H9 (cell line): ENCODE data around the gene AMBN. TPM values are rescaled to one million over a fixed set of nuclear protein-coding genes. Genes with fewer than 3 reads are reported as not detected.
"Not testable (repeated sequence)": the region's sequence is repeated elsewhere in the genome, so short reads cannot be mapped to it uniquely, and the experiment has no call there.

Experiments
- DNase-seq: peaks from one replicate; pipeline ENCODE4 v3.0.0-alpha.2; 2017
- H2AFZ ChIP-seq: one replicate; pipeline ENCODE4 v1.6.1; 2013; ENCODE audit warnings: mild to moderate bottlenecking, low read length, control low read depth, moderate library complexity
- H2AK5ac ChIP-seq: 2 replicates; pipeline ENCODE4 v1.6.1; 2013; ENCODE audit warnings: low read length, control low read depth, mixed read lengths; ENCODE audit not compliant: insufficient read length
- H2BK120ac ChIP-seq: one replicate; pipeline ENCODE4 v1.6.1; 2013; ENCODE audit warnings: low read depth, mild to moderate bottlenecking, low read length, control low read depth, inconsistent platforms; ENCODE audit not compliant: poor library complexity, severe bottlenecking
- H2BK12ac ChIP-seq: 2 replicates; pipeline ENCODE4 v1.6.1; 2013; ENCODE audit warnings: low read length, control low read depth, mixed read lengths, low read depth; ENCODE audit not compliant: insufficient read length
- H2BK15ac ChIP-seq: 2 replicates; pipeline ENCODE4 v1.6.1; 2013; ENCODE audit warnings: low read depth, low read length, control low read depth
- H2BK20ac ChIP-seq: one replicate; pipeline ENCODE4 v1.6.1; 2013; ENCODE audit warnings: low read depth, mild to moderate bottlenecking, low read length, control low read depth, inconsistent platforms; ENCODE audit not compliant: poor library complexity, severe bottlenecking
- H2BK5ac ChIP-seq: 2 replicates; pipeline ENCODE4 v1.6.1; 2013; ENCODE audit warnings: low read length, control low read depth, mixed read lengths; ENCODE audit not compliant: insufficient read length
- H3K14ac ChIP-seq: 2 replicates; pipeline ENCODE4 v1.6.1; 2013; ENCODE audit warnings: low read length, control low read depth; ENCODE audit not compliant: insufficient read depth
- H3K18ac ChIP-seq: 2 replicates; pipeline ENCODE4 v1.6.1; 2013; ENCODE audit warnings: low read depth, mild to moderate bottlenecking, mixed read lengths, low read length, control low read depth; ENCODE audit not compliant: insufficient read length
- H3K23ac ChIP-seq: 2 replicates; pipeline ENCODE4 v1.6.1; 2013; ENCODE audit warnings: low read length, control low read depth, mixed read lengths, low read depth; ENCODE audit not compliant: insufficient read length
- H3K23me2 ChIP-seq: 2 replicates; pipeline ENCODE4 v1.6.1; 2013; ENCODE audit warnings: low read depth, mild to moderate bottlenecking, mixed read lengths, low read length, control low read depth; ENCODE audit not compliant: insufficient read length, poor library complexity, severe bottlenecking
- H3K27ac ChIP-seq: 2 replicates; pipeline ENCODE4 v1.5.1; 2013; ENCODE audit warnings: low read length, control low read depth, mixed read lengths, low read depth; ENCODE audit not compliant: insufficient read length
- H3K27me3 ChIP-seq: 2 replicates; pipeline ENCODE4 v1.6.1; 2013; ENCODE audit warnings: low read length, control low read depth, inconsistent platforms; ENCODE audit not compliant: insufficient read depth
- H3K4ac ChIP-seq: 2 replicates; pipeline ENCODE4 v1.6.1; 2013; ENCODE audit warnings: low read depth, mild to moderate bottlenecking, control low read depth, inconsistent platforms, low read length, moderate library complexity
- H3K4me1 ChIP-seq: 2 replicates; pipeline ENCODE4 v1.6.1; 2013; ENCODE audit warnings: low read length, control low read depth, inconsistent platforms; ENCODE audit not compliant: insufficient read depth
- H3K4me2 ChIP-seq: 2 replicates; pipeline ENCODE4 v1.6.1; 2013; ENCODE audit warnings: low read length, control low read depth, mixed read lengths; ENCODE audit not compliant: insufficient read length, insufficient read depth
- H3K56ac ChIP-seq: 2 replicates; pipeline ENCODE4 v1.6.1; 2013; ENCODE audit warnings: low read depth, mild to moderate bottlenecking, mixed read lengths, low read length, control low read depth; ENCODE audit not compliant: insufficient read length
- H3K79me1 ChIP-seq: 2 replicates; pipeline ENCODE4 v1.6.1; 2013; ENCODE audit warnings: low read depth, mild to moderate bottlenecking, moderate library complexity, low read length, control low read depth, inconsistent platforms; ENCODE audit not compliant: insufficient read depth, poor library complexity, severe bottlenecking
- H3K79me2 ChIP-seq: 2 replicates; pipeline ENCODE4 v1.6.1; 2013; ENCODE audit warnings: low read length, control low read depth, inconsistent platforms; ENCODE audit not compliant: insufficient read depth
- H3K9ac ChIP-seq: 2 replicates; pipeline ENCODE4 v1.6.1; 2013; ENCODE audit warnings: low read length, control low read depth, mixed read lengths; ENCODE audit not compliant: insufficient read length; ENCODE audit errors: extremely low read depth
- H3K9me3 ChIP-seq: one replicate; pipeline ENCODE4 v1.6.1; 2013; ENCODE audit warnings: low read depth, low read length, inconsistent platforms; ENCODE audit not compliant: control insufficient read depth
- H3T11ph ChIP-seq: one replicate; pipeline ENCODE4 v1.6.1; 2013; ENCODE audit warnings: mild to moderate bottlenecking, low read length, control low read depth, inconsistent platforms
- H4K20me1 ChIP-seq: one replicate; pipeline ENCODE4 v1.6.1; 2013; ENCODE audit not compliant: control insufficient read depth, insufficient read length, insufficient read depth
- H4K5ac ChIP-seq: 2 replicates; pipeline ENCODE4 v1.6.1; 2013; ENCODE audit warnings: low read depth, mild to moderate bottlenecking, mixed read lengths, low read length, control low read depth; ENCODE audit not compliant: insufficient read length
- H4K8ac ChIP-seq: replicated peaks from 2 replicates; pipeline ENCODE4 v1.6.1; 2013; ENCODE audit warnings: low read length, control low read depth, mixed read lengths, low read depth; ENCODE audit not compliant: insufficient read length
- H4K91ac ChIP-seq: 2 replicates; pipeline ENCODE4 v1.6.1; 2013; ENCODE audit warnings: low read depth, mild to moderate bottlenecking, moderate library complexity, mixed read lengths, low read length, control low read depth; ENCODE audit not compliant: insufficient read length
- H3K27ac Mint-ChIP-seq, 3 experiments: 2 replicates in 2 of 3; 3 replicates in 1 of 3; pipeline ENCODE4 v1.8.0; 2020 to 2021; ENCODE audit warnings: mixed read lengths in 3 of 3, mild to moderate bottlenecking in 1 of 3, moderate library complexity in 1 of 3
- H3K27me3 Mint-ChIP-seq: 2 replicates; pipeline ENCODE4 v1.8.0; 2021; ENCODE audit warnings: low read depth, mild to moderate bottlenecking, moderate library complexity, mixed read lengths
- H3K36me3 Mint-ChIP-seq, 3 experiments: 2 replicates in 2 of 3; 3 replicates in 1 of 3; pipeline ENCODE4 v1.8.0; 2020 to 2021; ENCODE audit warnings: low read depth in 3 of 3, mixed read lengths in 3 of 3; ENCODE audit not compliant: insufficient read depth in 1 of 3
- H3K4me1 Mint-ChIP-seq, 2 experiments: 2 replicates each; pipeline ENCODE4 v1.8.0; 2020; ENCODE audit warnings: mixed read lengths in 2 of 2
- H3K4me3 Mint-ChIP-seq, 2 experiments: 2 replicates in 1 of 2; 3 replicates in 1 of 2; pipeline ENCODE4 v1.8.0; 2020 to 2021; ENCODE audit warnings: mild to moderate bottlenecking in 2 of 2, mixed read lengths in 2 of 2, moderate library complexity in 1 of 2
- H3K9me3 Mint-ChIP-seq, 2 experiments: 2 replicates in 1 of 2; 3 replicates in 1 of 2; pipeline ENCODE4 v1.8.0; 2020; ENCODE audit warnings: mild to moderate bottlenecking in 2 of 2, mixed read lengths in 2 of 2, moderate library complexity in 1 of 2
- WGBS: extraction: QIAGEN DNeasy Blood & Tissue Kit; methylation state at CpG from one replicate; pipeline ENCODE4 v1.1.7; 2013; ENCODE audit warnings: missing lambda C conversion rate, low lambda C conversion rate, mixed read lengths; ENCODE audit not compliant: insufficient read length; ENCODE audit errors: extremely low coverage; 5-methylcytosine and 5-hydroxymethylcytosine counted together
- total RNA-seq: library from RNA; stranded (reverse); gene quantifications from 2 replicates; pipeline ENCODE4 v1.2.1, GENCODE V29; 2021
- TF ChIP-seq, protein P1 (sequence below): fragments of 200-600 bp; sonication (generic); conservative IDR thresholded peaks from 3 replicates; pipeline ENCODE4 v1.8.0; 2021; ENCODE audit warnings: antibody characterized with exemption, mild to moderate bottlenecking

Gene AMBN
- total RNA-seq, 1 experiment from 2014 or later: not detected

DNA sequence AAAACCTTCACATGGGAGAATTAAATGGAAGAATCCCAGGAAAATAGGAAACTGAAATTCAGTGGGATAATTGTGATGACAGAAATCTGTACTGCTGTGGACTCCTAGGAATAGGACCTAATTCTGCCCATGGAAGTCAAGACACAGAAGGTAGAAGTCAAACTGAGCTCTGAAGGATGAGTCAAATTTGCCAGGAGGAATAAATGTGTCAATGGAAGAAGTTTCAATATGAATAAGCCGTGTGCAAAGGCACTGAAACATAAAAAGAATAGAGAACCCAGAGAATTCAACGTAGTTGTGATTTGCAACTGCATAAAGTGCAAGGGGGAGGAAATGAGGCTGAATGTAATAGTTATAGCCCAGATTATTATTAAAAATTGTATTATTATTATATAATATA, 48.1 kb downstream of the AMBN start:
- Histone ChIP-seq H3K79me2 (no peaks in the 10 kb centered on the region), H3K14ac (no peak overlapping the region), H3K18ac (no peak overlapping the region), H4K5ac (no peak overlapping the region), H2BK120ac (no peak overlapping the region), H3K9ac (no peak overlapping the region), H2BK12ac (no peak overlapping the region), H2AFZ (no peak overlapping the region), H3K27me3 (no peaks in the 10 kb centered on the region), H3K23me2 (no peaks in the 10 kb centered on the region), H3K23ac (no peak overlapping the region), H4K91ac (no peak overlapping the region), H3K4ac (no peak overlapping the region), H2BK5ac (no peak overlapping the region), H3K9me3 (no peaks in the 10 kb centered on the region), H2BK15ac (no peak overlapping the region), H3T11ph (no peak overlapping the region), H3K79me1 (no peaks in the 10 kb centered on the region), H4K20me1 (no peaks in the 10 kb centered on the region), H2AK5ac (no peak overlapping the region), H3K4me1 (no peaks in the 10 kb centered on the region), H3K4me2 (no peak overlapping the region), H2BK20ac (no peak overlapping the region), H4K8ac (no peak overlapping the region), H3K27ac (no peak overlapping the region), H3K56ac (no peak overlapping the region)
- WGBS: no CpG with 5 or more reads among the region's 2 CpGs
- Mint-ChIP-seq H3K27ac (no peak overlapping the region), H3K27me3 (no peaks in the 10 kb centered on the region; the same call in 1 of the 2 replicates), H3K4me1 (no peaks in the 10 kb centered on the region), H3K36me3 (no peaks in the 10 kb centered on the region), H3K4me3 (no peak overlapping the region), H3K9me3 (no peaks in the 10 kb centered on the region; a peak in 1 of 5 replicates)
- DNase-seq: no peak
- TF ChIP-seq, protein P1, sequence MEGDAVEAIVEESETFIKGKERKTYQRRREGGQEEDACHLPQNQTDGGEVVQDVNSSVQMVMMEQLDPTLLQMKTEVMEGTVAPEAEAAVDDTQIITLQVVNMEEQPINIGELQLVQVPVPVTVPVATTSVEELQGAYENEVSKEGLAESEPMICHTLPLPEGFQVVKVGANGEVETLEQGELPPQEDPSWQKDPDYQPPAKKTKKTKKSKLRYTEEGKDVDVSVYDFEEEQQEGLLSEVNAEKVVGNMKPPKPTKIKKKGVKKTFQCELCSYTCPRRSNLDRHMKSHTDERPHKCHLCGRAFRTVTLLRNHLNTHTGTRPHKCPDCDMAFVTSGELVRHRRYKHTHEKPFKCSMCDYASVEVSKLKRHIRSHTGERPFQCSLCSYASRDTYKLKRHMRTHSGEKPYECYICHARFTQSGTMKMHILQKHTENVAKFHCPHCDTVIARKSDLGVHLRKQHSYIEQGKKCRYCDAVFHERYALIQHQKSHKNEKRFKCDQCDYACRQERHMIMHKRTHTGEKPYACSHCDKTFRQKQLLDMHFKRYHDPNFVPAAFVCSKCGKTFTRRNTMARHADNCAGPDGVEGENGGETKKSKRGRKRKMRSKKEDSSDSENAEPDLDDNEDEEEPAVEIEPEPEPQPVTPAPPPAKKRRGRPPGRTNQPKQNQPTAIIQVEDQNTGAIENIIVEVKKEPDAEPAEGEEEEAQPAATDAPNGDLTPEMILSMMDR: no peak

DNA sequence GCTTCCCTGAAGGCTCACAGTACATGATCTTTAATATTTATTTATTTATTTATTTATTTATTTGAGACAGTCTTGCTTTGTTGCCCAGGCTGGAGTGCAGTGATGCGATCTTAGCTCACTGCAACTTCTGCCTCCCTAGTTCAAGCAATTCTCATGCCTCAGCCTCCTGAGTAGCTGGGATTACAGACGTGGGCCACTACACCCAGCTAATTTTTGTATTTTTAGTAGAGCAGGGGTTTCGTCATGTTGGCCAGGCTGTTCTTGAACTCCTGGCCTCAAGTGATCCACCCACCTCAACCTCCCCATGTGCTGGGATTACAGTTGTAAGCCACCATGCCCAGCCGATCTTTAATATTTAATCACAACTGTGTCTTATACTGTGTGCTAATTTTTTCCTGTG, 58.7 kb downstream of the AMBN start:
- not testable (repeated sequence) for H2AFZ ChIP-seq, H3K56ac ChIP-seq, H3K4me2 ChIP-seq, H3T11ph ChIP-seq, H4K5ac ChIP-seq, H2BK5ac ChIP-seq, H2AK5ac ChIP-seq, H3K36me3 Mint-ChIP-seq, H3K4me1 Mint-ChIP-seq, H3K4me3 Mint-ChIP-seq, H4K20me1 ChIP-seq, H3K4me1 ChIP-seq, DNase-seq, H3K9me3 Mint-ChIP-seq, H2BK120ac ChIP-seq, H4K8ac ChIP-seq, H3K18ac ChIP-seq, H3K23ac ChIP-seq, H3K9me3 ChIP-seq, H3K14ac ChIP-seq, H3K4ac ChIP-seq, H2BK15ac ChIP-seq, H2BK12ac ChIP-seq, H3K27ac ChIP-seq, H3K79me2 ChIP-seq, H3K27me3 ChIP-seq, H2BK20ac ChIP-seq, H4K91ac ChIP-seq, H3K9ac ChIP-seq, H3K27me3 Mint-ChIP-seq, H3K27ac Mint-ChIP-seq, H3K23me2 ChIP-seq, H3K79me1 ChIP-seq
- WGBS: no CpG with 5 or more reads among the region's 4 CpGs
